Endothelial cell of umbilical vein (primary cell): ENCODE data around the gene IL9R. TPM values are rescaled to one million over a fixed set of nuclear protein-coding genes. Genes with fewer than 3 reads are reported as not detected.

Experiments
- BruUV-seq: library from RNA; stranded (reverse); fragments of 400-500 nt; replicated peaks from 2 replicates; lab custom pipeline; 2021; lab: Mats Ljungman, UMichigan
- CTCF ChIA-PET: fragments of 300-600, 350-600 bp; sonication (Branson Sonifier 250); formaldehyde crosslinking; loops from one replicate; lab custom pipeline; 2021; ENCODE audit warnings: antibody characterized with exemption, inconsistent platforms; lab: Charles Lee
- POLR2A ChIA-PET: fragments of 300-600, 350-600 bp; sonication (Branson Sonifier 250); formaldehyde crosslinking; loops from one replicate; lab custom pipeline; 2021; ENCODE audit warnings: antibody characterized with exemption, inconsistent platforms; lab: Charles Lee
- DNase-seq: peaks from one replicate; pipeline ENCODE4 v3.0.0-alpha.2; 2011; ENCODE audit warnings: low read depth, low spot score
- FAIRE-seq: peaks from 2 replicates; lab custom pipeline; 2011; peaks lifted over from hg19 to GRCh38; lab: Jason Lieb, UNC
- H2AFZ ChIP-seq: 2 replicates; pipeline ENCODE4 v1.6.0; 2012; ENCODE audit warnings: low read depth, low read length, control low read depth, inconsistent platforms
- H3K27ac ChIP-seq: 2 replicates; pipeline ENCODE4 v1.5.1; 2011; ENCODE audit warnings: low read depth, mild to moderate bottlenecking, control low read depth, low read length, moderate library complexity; ENCODE audit not compliant: insufficient read depth
- H3K27me3 ChIP-seq, 2 experiments: 2 replicates each; pipeline versions ENCODE4 v1.6.0 to v1.6.1; 2011; ENCODE audit warnings: low read length in 2 of 2, mixed read lengths in 1 of 2; ENCODE audit not compliant: control insufficient read depth in 2 of 2, insufficient read depth in 2 of 2
- H3K36me3 ChIP-seq, 2 experiments: 2 replicates in 1 of 2; 3 replicates in 1 of 2; pipeline ENCODE4 v1.5.1; 2011; ENCODE audit warnings: low read length in 2 of 2, mild to moderate bottlenecking in 1 of 2, moderate library complexity in 1 of 2; ENCODE audit not compliant: control insufficient read depth in 2 of 2, insufficient read depth in 2 of 2; ENCODE audit errors: extremely low read depth in 1 of 2
- H3K4me1 ChIP-seq: 3 replicates; pipeline ENCODE4 v1.5.1; 2011; ENCODE audit warnings: mild to moderate bottlenecking, low read length; ENCODE audit not compliant: control insufficient read depth, insufficient read depth; ENCODE audit errors: extremely low read depth
- H3K4me2 ChIP-seq: 2 replicates; pipeline ENCODE4 v1.6.1; 2011; ENCODE audit warnings: low read length, control low read depth, mixed read lengths; ENCODE audit not compliant: insufficient read depth
- H3K4me3 ChIP-seq, 3 experiments: fragments of 200-600 bp in 1 of 3; sonication (generic), shearing (Covaris generic) in 1 of 3; replicated peaks in 1 of 3; 2 replicates each; pipeline ENCODE4 v1.5.1; 2011 to 2016; ENCODE audit warnings: control low read depth in 3 of 3, low read length in 3 of 3, mild to moderate bottlenecking in 2 of 3, inconsistent platforms in 1 of 3, low read depth in 1 of 3, moderate library complexity in 1 of 3; ENCODE audit not compliant: insufficient read depth in 1 of 3
- H3K79me2 ChIP-seq: 2 replicates; pipeline ENCODE4 v1.6.0; 2012; ENCODE audit warnings: low read length, inconsistent platforms; ENCODE audit not compliant: control insufficient read depth, insufficient read depth
- H3K9ac ChIP-seq: replicated peaks from 2 replicates; pipeline ENCODE3; 2011; ENCODE audit warnings: low read length, control low read depth; ENCODE audit not compliant: insufficient read depth; ENCODE audit errors: extremely low read depth
- H3K9me1 ChIP-seq: replicated peaks from 3 replicates; pipeline ENCODE4 v1.6.0; 2011; ENCODE audit warnings: mild to moderate bottlenecking, low read length; ENCODE audit not compliant: control insufficient read depth, insufficient read depth; ENCODE audit errors: extremely low read depth
- H3K9me3 ChIP-seq: replicated peaks from 2 replicates; pipeline ENCODE4 v1.5.1; 2012; ENCODE audit warnings: low read length, inconsistent platforms; ENCODE audit not compliant: control insufficient read depth, insufficient read depth
- H4K20me1 ChIP-seq: replicated peaks from 2 replicates; pipeline ENCODE3; 2011; ENCODE audit warnings: mild to moderate bottlenecking, low read length; ENCODE audit not compliant: control insufficient read depth, insufficient read depth; ENCODE audit errors: extremely low read depth
- CTCF ChIP-seq, 2 donors: IDR thresholded peaks; 1 replicate in 1 of 2; 2 replicates in 1 of 2; pipeline ENCODE4 v1.5.1; 2011; ENCODE audit warnings: low read length in 2 of 2, mild to moderate bottlenecking in 2 of 2, moderate library complexity in 2 of 2, control low read depth in 1 of 2, inconsistent platforms in 1 of 2, low read depth in 1 of 2; ENCODE audit not compliant: insufficient read depth in 1 of 2; ENCODE audit errors: extremely low read depth in 1 of 2
- EZH2 ChIP-seq: IDR thresholded peaks from 2 replicates; pipeline ENCODE4 v1.6.1; 2012; ENCODE audit warnings: borderline replicate concordance, low read depth, mild to moderate bottlenecking, moderate library complexity, low read length, inconsistent platforms; ENCODE audit not compliant: severe bottlenecking
- FOS ChIP-seq: IDR thresholded peaks from 2 replicates; pipeline ENCODE4 v1.6.1; 2011; ENCODE audit warnings: mild to moderate bottlenecking, low read length, moderate library complexity, borderline replicate concordance; ENCODE audit not compliant: insufficient read depth
- GATA2 ChIP-seq: IDR thresholded peaks from 2 replicates; pipeline ENCODE4 v1.7.0; 2011; ENCODE audit warnings: low read depth, mild to moderate bottlenecking, moderate library complexity, mixed read lengths, low read length; ENCODE audit not compliant: insufficient read length, insufficient read depth
- JUN ChIP-seq: IDR thresholded peaks from 2 replicates; pipeline ENCODE4 v1.6.1; 2011; ENCODE audit warnings: borderline replicate concordance, low read depth; ENCODE audit not compliant: insufficient read length, insufficient read depth
- MAX ChIP-seq: IDR thresholded peaks from 2 replicates; pipeline ENCODE4 v1.6.1; 2011; ENCODE audit not compliant: insufficient read depth, insufficient read length
- MYC ChIP-seq: IDR thresholded peaks from one replicate; pipeline ENCODE4 v1.6.1; 2011; ENCODE audit warnings: mild to moderate bottlenecking, low read depth, low read length
- POLR2A ChIP-seq: IDR thresholded peaks from 2 replicates; pipeline ENCODE4 v1.6.1; 2012; ENCODE audit warnings: low read depth, mild to moderate bottlenecking, control low read depth, low read length
- POLR2AphosphoS5 ChIP-seq: IDR thresholded peaks from 2 replicates; pipeline ENCODE4 v1.6.1; 2012; ENCODE audit warnings: low read depth, mild to moderate bottlenecking, control low read depth, low read length, moderate library complexity; ENCODE audit not compliant: insufficient read depth
- dilution Hi-C: fragments of 300-500 bp; cut with MboI; formaldehyde crosslinking; loops from one replicate; pipeline ENCODE4 v1.15.0; 2019; ENCODE audit warnings: low sequenced_read_pairs; ENCODE audit not compliant: extremely low pct_ligation_motif_present
- intact Hi-C: fragments of 100-400 bp; cut with micrococcal nuclease; formaldehyde crosslinking; loops from one replicate; pipeline ENCODE4 v1.10.0; 2022
- polyA plus RNA-seq, 4 experiments: library from polyadenylated mRNA; depleted of rRNA in 3 of 4; stranded (reverse) in 3 of 4; unstranded in 1 of 4; fragments of >200 nt; gene quantifications; 2 replicates each; pipeline versions ENCODE4 v1.2.1 to v1.2.3, GENCODE V29; 2011 to 2012; ENCODE audit warnings: missing spikeins in 1 of 4
- total RNA-seq: library from RNA; stranded (reverse); gene quantifications from 2 replicates; pipeline ENCODE4 v1.2.3, GENCODE V29; 2021

Gene IL9R
- total and polyA plus RNA-seq, 2 donors (not counting 3 experiments of a cell fraction or from before 2014, with no cell fraction given) = not detected

GRCh38 chrX:156004256-156004655, 6.8 kb downstream of the IL9R start:
- Histone ChIP-seq H3K9me3 (no peaks in the 10 kb centered on the region), H3K4me3 (no peak overlapping the region), H4K20me1 (no peaks in the 10 kb centered on the region), H3K4me1 (no peaks in the 10 kb centered on the region), H3K9me1 (no peaks in the 10 kb centered on the region), H3K4me2 (no peak overlapping the region), H3K36me3 (no peaks in the 10 kb centered on the region), H2AFZ (no peak overlapping the region), H3K27ac (no peak overlapping the region), H3K79me2 (no peaks in the 10 kb centered on the region), H3K27me3 (no peaks in the 10 kb centered on the region), H3K9ac (no peak overlapping the region)
- no TSS peak for BruUV-seq
- POLR2A ChIA-PET = no interaction called here
- FAIRE-seq = no peak
- intact Hi-C loops (no loop called here), dilution Hi-C loops (no loop called here)
- CTCF ChIA-PET = no interaction called here
- DNase-seq = no peak
- TF ChIP-seq POLR2A (no peak), FOS (no peak), JUN (no peak), MAX (no peak), EZH2 (no peak), POLR2AphosphoS5 (no peak), CTCF (IDR thresholded peaks at IDR 0.05; ENCODE audit: extremely low read depth in 1 of 2, insufficient read depth in 1 of 2, low read depth in 1 of 2, low read length in 2 of 2) (no peak), MYC (no peak), GATA2 (no peak)
